Pancreas (tissue), 10 donors: ENCODE results near the gene BRSK2. TPM values are rescaled to one million over a fixed set of nuclear protein-coding genes. Genes with fewer than 3 reads are reported as not detected.
A peak's percentile ranks its signal among the peaks of the same experiment; 100 is the strongest.

ENCODE experiments used
- ATAC-seq, 4 donors: fragments of 200-7000 bp; cut with Tn5 transposase; one replicate each; pipeline versions ENCODE4 v1.8.0 to v1.9.1; 2020; ENCODE audit warnings: mild to moderate bottlenecking in 4 of 4, moderate library complexity in 4 of 4
- DNase-seq, 6 donors: peaks; one replicate each; pipeline ENCODE4 v3.0.0-alpha.2; 2020
- FAIRE-seq: peaks from 2 replicates; lab custom pipeline; 2012; peaks lifted over from hg19 to GRCh38; lab: Jason Lieb, UNC
- H3K27ac ChIP-seq, 4 donors: fragments of 200-600 bp; sonication (generic); 1 replicate in 3 of 4; 2 replicates in 1 of 4; pipeline versions ENCODE4 v1.5.0 to v1.8.0; 2020
- H3K27me3 ChIP-seq, 4 donors: fragments of 200-600 bp; one replicate each; pipeline ENCODE4 v1.8.0; 2021
- H3K36me3 ChIP-seq, 3 donors: fragments of 200-600 bp; sonication (generic) in 1 of 3; one replicate each; pipeline versions ENCODE4 v1.5.0 to v1.8.0; 2020 to 2021
- H3K4me1 ChIP-seq, 3 donors: fragments of 200-600 bp; one replicate each; pipeline ENCODE4 v1.8.0; 2021
- H3K4me3 ChIP-seq, 4 donors: fragments of 200-600 bp; sonication (generic) in 2 of 4; one replicate each; pipeline versions ENCODE4 v1.5.0 to v1.8.0; 2020 to 2021
- H3K9me3 ChIP-seq, 4 donors: fragments of 200-600 bp; one replicate each; pipeline ENCODE4 v1.8.0; 2021
- WGBS, 2 donors: extraction: QIAGEN DNeasy Blood & Tissue Kit; methylation state at CpG; one replicate each; pipeline ENCODE4 v1.1.7; 2013; 5-methylcytosine and 5-hydroxymethylcytosine counted together
- intact Hi-C, 3 donors: fragments of 100-400 bp; cut with DNase I; formaldehyde crosslinking; loops; one replicate each; pipeline versions ENCODE4 v1.11.1 to v1.14.2; 2022
- polyA plus RNA-seq, 2 donors: library from polyadenylated mRNA; stranded (reverse); fragments of 200-250 nt; gene quantifications; one replicate each; pipeline ENCODE4 v1.2.3, GENCODE V29; 2013
- total RNA-seq, 6 donors: library from RNA; stranded (reverse); fragmentation: NEBNext Ultra II Directional in 4 of 6; extraction: Animal tissue kit (Norgen Biotek cat#: 25700) in 4 of 6; gene quantifications; one replicate each; pipeline versions ENCODE4 v1.2.1 to v1.2.4, GENCODE V29; 2021 to 2023
- TF ChIP-seq, protein P1 (sequence below), 4 donors: fragments of 200-600 bp; sonication (generic) in 3 of 4; IDR thresholded peaks; one replicate each; pipeline versions ENCODE4 v1.5.0 to v1.8.0; 2021; ENCODE audit warnings: antibody characterized with exemption in 4 of 4
- donor health status: healthy with polysubstance abuse.
- donor health status: DM: no; HTN: no; CAD: no; lungs with moderate emphysema.
- donor health status: DM: no; HTN: no; CAD: no.
- donor health status: control.
- donor health status: control.
- donor health status: Bipolar disorder and iron deficiency.
- donor health status: DM: yes; HTN: yes; CAD: no.
- donor health status: DM: no; HTN: no; CAD: no.
- donor health status: DM: no; HTN: no; CAD: no.
- donor health status: DM: yes; HTN: yes; CAD: no.

BRSK2 gene
- total and polyA plus RNA-seq, 8 donors, result 44.2 to 215 (median 70.9) TPM

DNA sequence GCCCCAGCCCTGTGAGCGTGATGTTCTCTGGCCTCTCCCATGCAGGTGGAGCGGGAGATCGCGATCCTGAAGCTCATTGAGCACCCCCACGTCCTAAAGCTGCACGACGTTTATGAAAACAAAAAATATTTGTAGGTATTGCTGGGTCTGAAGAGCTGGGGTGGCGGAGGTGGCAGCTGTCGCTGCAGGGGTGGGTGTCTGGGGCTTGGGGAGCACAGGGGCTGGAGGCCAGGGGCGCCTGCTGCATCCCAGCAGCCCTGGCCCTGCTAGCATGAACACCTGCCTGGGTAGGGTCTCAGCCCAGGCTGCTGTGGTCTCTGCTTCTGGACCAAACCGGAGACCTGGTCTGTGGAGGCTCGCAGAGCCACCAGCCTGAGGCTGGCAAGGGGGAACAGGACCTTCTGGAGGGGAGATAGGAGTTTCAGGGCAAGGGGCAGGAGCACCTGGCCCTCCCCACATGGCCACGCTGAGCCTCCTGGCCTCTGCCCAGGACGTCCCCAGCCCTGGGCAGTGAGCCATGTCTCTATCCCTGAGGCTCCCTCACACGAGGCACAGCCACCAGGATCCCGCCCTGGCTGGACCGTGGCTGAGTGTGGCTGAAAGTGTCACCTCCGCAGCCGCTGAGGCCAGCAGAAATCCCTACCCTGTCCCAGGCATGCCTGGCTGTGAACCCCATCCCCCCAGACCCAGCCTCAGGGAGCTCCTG, 48.7 kb downstream of the BRSK2 start:
- DNase-seq, result no peak
- H3K4me3 ChIP-seq, result no peak overlapping the region
- intact Hi-C loops, result no loop called here
- no peaks in the 10 kb centered on the region for H3K9me3 ChIP-seq
- peak in 2 of 4 donors; percentile 3 to 8 for ATAC-seq
- no peaks in the 10 kb centered on the region for H3K27me3 ChIP-seq
- WGBS, 2 donors, result 50 to 54% methylated on average over 19 of the region's 19 CpGs
- H3K27ac ChIP-seq, result no peak overlapping the region
- no peak for FAIRE-seq
- peaks cover 0 to 11% (median 0%) of the 10 kb centered on the region in 3 donors for H3K36me3 ChIP-seq
- H3K4me1 ChIP-seq, result peaks cover 0 to 5% (median 4%) of the 10 kb centered on the region in 3 donors
- TF ChIP-seq, protein P1, sequence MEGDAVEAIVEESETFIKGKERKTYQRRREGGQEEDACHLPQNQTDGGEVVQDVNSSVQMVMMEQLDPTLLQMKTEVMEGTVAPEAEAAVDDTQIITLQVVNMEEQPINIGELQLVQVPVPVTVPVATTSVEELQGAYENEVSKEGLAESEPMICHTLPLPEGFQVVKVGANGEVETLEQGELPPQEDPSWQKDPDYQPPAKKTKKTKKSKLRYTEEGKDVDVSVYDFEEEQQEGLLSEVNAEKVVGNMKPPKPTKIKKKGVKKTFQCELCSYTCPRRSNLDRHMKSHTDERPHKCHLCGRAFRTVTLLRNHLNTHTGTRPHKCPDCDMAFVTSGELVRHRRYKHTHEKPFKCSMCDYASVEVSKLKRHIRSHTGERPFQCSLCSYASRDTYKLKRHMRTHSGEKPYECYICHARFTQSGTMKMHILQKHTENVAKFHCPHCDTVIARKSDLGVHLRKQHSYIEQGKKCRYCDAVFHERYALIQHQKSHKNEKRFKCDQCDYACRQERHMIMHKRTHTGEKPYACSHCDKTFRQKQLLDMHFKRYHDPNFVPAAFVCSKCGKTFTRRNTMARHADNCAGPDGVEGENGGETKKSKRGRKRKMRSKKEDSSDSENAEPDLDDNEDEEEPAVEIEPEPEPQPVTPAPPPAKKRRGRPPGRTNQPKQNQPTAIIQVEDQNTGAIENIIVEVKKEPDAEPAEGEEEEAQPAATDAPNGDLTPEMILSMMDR (IDR thresholded peaks at IDR 0.05), result no peak

DNA sequence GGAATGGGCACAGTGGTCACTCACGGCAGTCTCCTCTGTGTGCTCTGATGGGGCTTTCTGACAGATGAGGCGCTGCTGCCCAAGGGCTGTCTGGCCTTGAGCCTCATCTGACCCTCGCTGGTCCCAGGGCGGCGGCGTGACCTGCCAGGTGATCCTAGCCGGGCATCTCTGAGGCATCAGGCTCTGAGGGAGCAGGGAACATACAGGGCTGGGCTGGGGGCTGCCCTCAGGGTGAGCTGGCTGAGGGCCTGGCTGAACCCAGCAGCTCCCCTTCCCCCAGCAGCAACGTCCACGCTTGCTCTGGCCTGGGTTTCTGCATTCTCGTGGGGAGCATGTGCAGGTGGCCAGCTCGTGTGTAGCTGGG, 49.2 kb downstream of the BRSK2 start:
- 62 to 63% methylated on average over 11 of the region's 11 CpGs for WGBS, 2 donors
- H3K4me1 ChIP-seq, result peaks cover 0 to 5% (median 4%) of the 10 kb centered on the region in 3 donors
- no peak for DNase-seq
- TF ChIP-seq, protein P1 (IDR thresholded peaks at IDR 0.05), result no peak
- no peak overlapping the region for H3K4me3 ChIP-seq
- no peak for FAIRE-seq
- no peaks in the 10 kb centered on the region for H3K27me3 ChIP-seq
- intact Hi-C loops, result no loop called here
- ATAC-seq, result no peak
- peaks cover 0 to 17% (median 0%) of the 10 kb centered on the region in 3 donors for H3K36me3 ChIP-seq
- no peaks in the 10 kb centered on the region for H3K9me3 ChIP-seq
- H3K27ac ChIP-seq, result no peak overlapping the region

DNA sequence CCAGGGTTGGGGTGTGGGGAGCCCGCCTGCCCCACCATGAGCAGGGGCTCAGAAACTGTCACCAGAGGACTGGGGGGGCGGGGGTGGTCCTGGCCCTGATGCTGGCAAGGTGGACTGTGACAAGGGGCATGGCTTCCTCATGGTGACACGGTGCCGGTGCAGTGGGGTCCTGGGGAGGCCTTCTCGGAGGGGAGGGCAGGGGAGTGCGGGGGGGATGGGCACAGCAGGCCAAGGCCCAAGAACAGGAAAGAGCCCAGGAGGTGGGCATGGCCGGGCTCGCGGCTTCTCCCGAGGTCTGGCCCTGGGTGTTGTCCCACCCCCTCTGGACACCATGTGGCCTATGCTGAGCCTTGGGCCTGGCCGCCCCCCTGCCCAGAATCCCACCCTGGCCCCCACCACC, 49.6 kb downstream of the BRSK2 start:
- H3K9me3 ChIP-seq, result no peaks in the 10 kb centered on the region
- no peak overlapping the region for H3K4me3 ChIP-seq
- ATAC-seq, result no peak
- intact Hi-C loops, result no loop called here
- H3K36me3 ChIP-seq, result peaks cover 0 to 19% (median 0%) of the 10 kb centered on the region in 3 donors
- peaks cover 0 to 5% (median 4%) of the 10 kb centered on the region in 3 donors for H3K4me1 ChIP-seq
- no peak for DNase-seq
- no peak for FAIRE-seq
- no peaks in the 10 kb centered on the region for H3K27me3 ChIP-seq
- TF ChIP-seq, protein P1 (IDR thresholded peaks at IDR 0.05), result no peak
- WGBS, 2 donors, result 74 to 83% methylated on average over 6 to 11 of the region's 11 CpGs
- H3K27ac ChIP-seq, result no peak overlapping the region

DNA sequence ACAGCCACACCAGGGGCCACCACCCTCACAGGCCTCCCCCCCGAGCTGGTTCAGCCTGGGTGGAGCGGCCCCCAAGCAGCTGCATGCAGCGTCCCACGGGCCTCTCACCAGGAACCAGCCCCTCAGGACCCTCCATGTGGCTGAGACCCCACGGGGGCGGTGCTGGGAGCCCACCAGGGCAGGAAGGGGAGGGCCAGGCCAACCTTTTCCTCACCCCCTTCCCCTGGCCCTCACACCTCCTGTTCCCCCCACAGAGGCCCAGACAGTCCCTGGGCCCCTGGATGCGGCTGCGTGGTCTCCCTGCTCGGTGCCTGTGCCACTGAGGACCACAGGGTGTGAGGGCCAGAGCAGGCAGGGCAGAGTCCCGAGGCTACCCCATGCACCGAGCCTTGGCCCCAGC, 50.3 kb downstream of the BRSK2 start:
- intact Hi-C loops, result no loop called here
- H3K27me3 ChIP-seq, result no peaks in the 10 kb centered on the region
- FAIRE-seq (no peak), DNase-seq (no peak), ATAC-seq (no peak)
- H3K4me1 ChIP-seq, result peaks cover 0 to 5% (median 4%) of the 10 kb centered on the region in 3 donors
- TF ChIP-seq, protein P1 (IDR thresholded peaks at IDR 0.05), result no peak
- H3K27ac ChIP-seq, result no peak overlapping the region
- 81 to 84% methylated on average over 11 of the region's 11 CpGs for WGBS, 2 donors
- H3K36me3 ChIP-seq, result peaks cover 0 to 19% (median 0%) of the 10 kb centered on the region in 3 donors
- H3K9me3 ChIP-seq, result no peaks in the 10 kb centered on the region
- H3K4me3 ChIP-seq, result no peak overlapping the region

DNA sequence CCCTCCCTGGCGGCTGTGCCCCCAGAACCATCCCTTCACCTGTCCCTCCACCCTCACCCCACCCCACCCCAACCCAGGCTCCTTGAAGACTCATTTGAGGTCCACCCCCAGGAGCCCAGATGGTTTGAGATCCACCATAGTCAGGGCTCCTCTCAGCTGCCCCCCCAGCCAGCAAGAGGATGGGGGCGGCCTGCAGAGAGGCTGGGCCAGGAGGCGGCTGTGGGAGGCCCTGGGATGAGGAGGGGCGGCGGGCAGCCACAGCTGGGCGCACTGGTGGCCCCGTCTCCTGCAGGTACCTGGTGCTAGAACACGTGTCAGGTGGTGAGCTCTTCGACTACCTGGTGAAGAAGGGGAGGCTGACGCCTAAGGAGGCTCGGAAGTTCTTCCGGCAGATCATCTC, 50.8 kb downstream of the BRSK2 start:
- no peaks in the 10 kb centered on the region for H3K9me3 ChIP-seq
- intact Hi-C loops, result no loop called here
- H3K36me3 ChIP-seq, result peaks cover 0 to 19% (median 0%) of the 10 kb centered on the region in 3 donors
- ATAC-seq, result no peak
- H3K4me1 ChIP-seq, result peaks cover 0 to 5% (median 4%) of the 10 kb centered on the region in 3 donors
- WGBS, 2 donors, result 89 to 95% methylated on average over 12 of the region's 12 CpGs
- FAIRE-seq, result no peak
- H3K27me3 ChIP-seq, result no peaks in the 10 kb centered on the region
- H3K27ac ChIP-seq, result no peak overlapping the region
- no peak for DNase-seq
- TF ChIP-seq, protein P1 (IDR thresholded peaks at IDR 0.05), result no peak
- no peak overlapping the region for H3K4me3 ChIP-seq
